Lower leg skin (tissue), 3 donors: ENCODE data around the gene AK8.

Experiments
- POLR2A ChIP-seq, 2 donors: fragments of 450-650 bp; IDR thresholded peaks; one replicate each; pipeline ENCODE4 v1.6.1; 2016 to 2017; ENCODE audit warnings: antibody characterized with exemption in 2 of 2, mild to moderate bottlenecking in 1 of 2, moderate library complexity in 1 of 2
- TF ChIP-seq, protein P1 (sequence below), 3 donors: fragments of 450-650 bp; IDR thresholded peaks; one replicate each; pipeline ENCODE4 v1.5.1; 2016; ENCODE audit warnings: antibody characterized with exemption in 3 of 3, mild to moderate bottlenecking in 3 of 3, moderate library complexity in 2 of 3

DNA sequence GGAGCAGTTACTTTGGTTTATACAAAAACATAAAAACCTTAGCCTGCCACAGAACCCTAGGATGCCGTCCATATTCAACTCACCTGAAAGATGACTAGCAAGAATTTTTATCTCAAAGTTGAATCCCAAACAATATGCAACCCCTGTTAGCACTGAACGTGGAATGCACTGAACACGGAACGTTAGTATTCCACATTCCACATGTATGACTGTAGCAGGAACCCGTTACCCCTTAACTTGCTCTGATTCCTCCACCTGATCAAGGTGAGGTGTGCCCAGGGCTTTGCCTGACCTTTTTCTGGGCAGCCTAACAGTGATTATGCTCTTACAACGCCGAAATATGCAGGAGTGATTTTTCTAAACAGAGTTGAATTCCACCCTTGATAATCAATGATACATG, 43.7 kb downstream of the AK8 start:
- TF ChIP-seq, protein P1, sequence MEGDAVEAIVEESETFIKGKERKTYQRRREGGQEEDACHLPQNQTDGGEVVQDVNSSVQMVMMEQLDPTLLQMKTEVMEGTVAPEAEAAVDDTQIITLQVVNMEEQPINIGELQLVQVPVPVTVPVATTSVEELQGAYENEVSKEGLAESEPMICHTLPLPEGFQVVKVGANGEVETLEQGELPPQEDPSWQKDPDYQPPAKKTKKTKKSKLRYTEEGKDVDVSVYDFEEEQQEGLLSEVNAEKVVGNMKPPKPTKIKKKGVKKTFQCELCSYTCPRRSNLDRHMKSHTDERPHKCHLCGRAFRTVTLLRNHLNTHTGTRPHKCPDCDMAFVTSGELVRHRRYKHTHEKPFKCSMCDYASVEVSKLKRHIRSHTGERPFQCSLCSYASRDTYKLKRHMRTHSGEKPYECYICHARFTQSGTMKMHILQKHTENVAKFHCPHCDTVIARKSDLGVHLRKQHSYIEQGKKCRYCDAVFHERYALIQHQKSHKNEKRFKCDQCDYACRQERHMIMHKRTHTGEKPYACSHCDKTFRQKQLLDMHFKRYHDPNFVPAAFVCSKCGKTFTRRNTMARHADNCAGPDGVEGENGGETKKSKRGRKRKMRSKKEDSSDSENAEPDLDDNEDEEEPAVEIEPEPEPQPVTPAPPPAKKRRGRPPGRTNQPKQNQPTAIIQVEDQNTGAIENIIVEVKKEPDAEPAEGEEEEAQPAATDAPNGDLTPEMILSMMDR (IDR thresholded peaks at IDR 0.05), result no peak
- TF ChIP-seq POLR2A (IDR thresholded peaks at IDR 0.05), result no peak
